Renal cortical epithelial cell (primary cell): ENCODE measurements around the gene ETV2. TPM values are rescaled to one million over a fixed set of nuclear protein-coding genes. Genes with fewer than 3 reads are reported as not detected.
"Not testable (repeated sequence)": the region's sequence is repeated elsewhere in the genome, so short reads cannot be mapped to it uniquely, and the experiment has no call there.

ENCODE experiments used
- DNase-seq: peaks from one replicate; pipeline ENCODE4 v3.0.0-alpha.2; 2011; ENCODE audit warnings: low read depth
- total RNA-seq: library from RNA; depleted of rRNA; stranded (reverse); fragments of >200 nt; gene quantifications from 2 replicates; pipeline ENCODE4 v1.2.3, GENCODE V29; 2014

ETV2 gene
- total RNA-seq, 1 donor from 2014 or later: not detected

DNA sequence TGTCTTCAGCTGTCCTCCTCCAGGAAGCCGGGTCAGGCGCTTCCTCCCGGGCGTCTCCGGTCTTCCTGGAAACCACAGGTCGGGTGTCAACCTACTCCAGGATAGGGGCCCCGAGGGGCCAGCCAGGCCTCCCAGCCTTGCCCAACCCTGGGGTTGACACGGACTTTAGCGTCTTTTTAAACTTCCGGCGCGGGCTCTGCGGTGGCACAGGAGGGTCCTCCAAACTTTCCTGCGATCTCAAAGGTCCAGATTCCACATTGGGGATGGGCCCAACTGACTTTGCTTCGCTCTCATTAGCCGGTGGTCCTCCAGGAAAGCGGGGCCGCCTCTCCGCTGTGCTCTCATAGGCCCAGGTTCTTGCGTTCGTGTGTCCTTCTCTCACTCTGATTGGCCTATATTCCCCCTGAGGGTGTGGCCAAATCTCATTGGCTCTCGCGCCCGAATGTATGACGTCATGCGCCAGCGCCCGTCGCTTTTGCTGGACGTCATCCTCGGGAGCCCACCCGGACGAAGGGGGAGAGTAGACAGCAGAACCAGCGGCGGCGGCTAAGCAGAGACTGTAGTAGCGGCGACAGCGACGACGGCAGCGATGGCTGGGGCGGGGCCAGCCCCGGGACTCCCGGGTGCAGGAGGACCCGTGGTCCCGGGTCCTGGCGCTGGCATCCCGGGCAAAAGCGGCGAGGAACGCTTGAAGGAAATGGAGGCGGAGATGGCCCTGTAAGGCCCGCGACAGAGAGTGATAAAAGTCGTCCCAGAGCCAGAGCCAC, 12.8 kb upstream of the ETV2 start, which contains the start of gene RBM42:
RBM42 (plus strand) TSS at position 472 of the 767 bp plus-strand sequence; CDS start at position 590, 118 bp downstream.
- DNase-seq: peak; percentile 98

DNA sequence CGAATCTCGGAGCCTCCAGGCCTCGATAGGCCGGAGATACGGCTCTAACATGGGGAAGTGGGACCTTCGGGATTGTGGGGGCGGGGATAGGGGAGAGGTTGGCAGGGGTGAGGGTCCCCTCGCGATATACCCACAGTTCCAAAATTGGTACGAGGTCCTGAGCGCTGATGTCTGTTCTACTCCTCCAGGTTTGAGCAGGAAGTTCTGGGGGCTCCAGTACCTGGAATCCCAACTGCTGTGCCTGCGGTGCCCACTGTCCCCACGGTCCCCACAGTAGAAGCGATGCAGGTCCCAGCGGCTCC, 12.3 kb upstream of the ETV2 start:
- no peak for DNase-seq

DNA sequence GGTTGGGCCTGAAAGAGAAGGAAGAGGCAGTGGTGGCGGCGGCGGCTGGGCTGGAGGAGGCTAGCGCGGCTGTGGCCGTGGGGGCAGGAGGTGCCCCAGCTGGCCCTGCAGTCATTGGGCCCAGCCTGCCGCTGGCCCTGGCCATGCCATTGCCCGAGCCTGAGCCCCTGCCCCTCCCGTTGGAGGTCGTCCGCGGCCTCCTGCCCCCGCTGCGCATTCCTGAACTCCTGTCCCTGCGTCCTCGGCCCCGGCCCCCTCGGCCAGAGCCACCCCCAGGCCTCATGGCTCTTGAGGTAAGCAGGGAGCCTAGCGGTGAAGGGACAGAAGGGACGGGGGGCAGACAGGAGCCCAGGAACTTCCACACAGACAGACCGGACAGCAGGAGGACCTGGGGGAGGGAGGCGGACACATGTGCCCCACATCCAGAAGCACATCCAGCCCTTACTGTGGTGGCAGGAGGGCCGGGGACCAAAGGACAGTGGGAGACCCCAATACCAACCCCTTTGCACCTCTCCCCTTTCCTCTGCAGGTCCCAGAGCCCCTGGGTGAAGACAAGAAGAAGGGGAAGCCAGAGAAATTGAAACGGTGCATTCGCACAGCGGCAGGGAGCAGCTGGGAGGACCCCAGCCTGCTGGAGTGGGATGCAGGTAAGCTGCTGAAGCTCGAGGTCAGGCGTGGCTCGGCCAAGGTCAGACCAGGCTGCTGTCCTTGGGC, 7.7 kb upstream of the ETV2 start:
- no peak for DNase-seq

DNA sequence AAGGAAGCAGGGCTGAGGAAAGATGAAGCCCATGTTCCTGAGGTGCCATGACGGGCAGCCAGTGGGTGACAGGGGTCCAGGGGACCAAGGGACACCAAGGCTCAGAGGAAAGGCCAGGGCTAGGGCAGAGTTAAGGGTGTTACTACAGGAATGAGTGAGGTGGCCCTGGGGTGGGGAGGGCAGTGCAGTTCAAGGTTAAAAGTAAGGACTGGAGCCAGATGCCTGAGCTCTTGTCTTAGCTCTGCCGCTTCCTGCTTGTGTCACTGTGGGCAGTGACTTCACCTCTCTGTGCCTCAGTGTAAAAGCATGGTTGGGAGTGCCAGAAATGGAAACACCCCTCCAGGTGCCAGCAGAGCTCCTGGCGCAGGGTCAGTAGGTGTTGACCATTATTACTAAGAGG, 4.9 kb upstream of the ETV2 start:
- DNase-seq: no peak

DNA sequence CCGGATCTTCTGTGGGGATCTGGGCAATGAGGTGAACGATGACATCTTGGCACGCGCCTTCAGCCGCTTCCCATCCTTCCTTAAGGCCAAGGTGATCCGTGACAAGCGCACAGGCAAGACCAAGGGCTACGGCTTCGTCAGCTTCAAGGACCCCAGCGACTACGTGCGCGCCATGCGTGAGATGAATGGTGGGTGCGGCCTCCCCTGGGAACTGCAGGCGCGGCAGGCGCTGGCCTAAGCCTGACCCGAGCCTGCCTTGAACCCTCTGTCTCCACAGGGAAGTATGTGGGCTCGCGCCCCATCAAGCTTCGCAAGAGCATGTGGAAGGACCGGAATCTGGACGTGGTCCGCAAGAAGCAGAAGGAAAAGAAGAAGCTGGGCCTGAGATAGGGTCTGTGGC, 4.4 kb upstream of the ETV2 start:
- DNase-seq: no peak

DNA sequence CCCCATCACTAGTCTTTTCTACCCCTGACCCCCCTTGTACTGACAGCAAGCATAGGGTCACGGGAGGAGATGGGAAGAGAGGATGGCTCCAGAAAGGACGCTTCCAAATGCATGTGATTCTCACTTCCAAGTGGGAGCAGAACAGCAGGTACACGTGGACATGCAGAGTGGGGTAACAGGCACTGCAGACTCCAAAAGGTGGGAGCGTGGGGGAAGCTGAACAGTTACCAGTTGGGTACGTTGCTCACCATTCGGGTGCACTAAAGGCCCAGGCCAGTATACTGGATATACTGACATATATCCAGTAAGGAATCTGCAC, 2.3 kb upstream of the ETV2 start:
- DNase-seq: no peak

DNA sequence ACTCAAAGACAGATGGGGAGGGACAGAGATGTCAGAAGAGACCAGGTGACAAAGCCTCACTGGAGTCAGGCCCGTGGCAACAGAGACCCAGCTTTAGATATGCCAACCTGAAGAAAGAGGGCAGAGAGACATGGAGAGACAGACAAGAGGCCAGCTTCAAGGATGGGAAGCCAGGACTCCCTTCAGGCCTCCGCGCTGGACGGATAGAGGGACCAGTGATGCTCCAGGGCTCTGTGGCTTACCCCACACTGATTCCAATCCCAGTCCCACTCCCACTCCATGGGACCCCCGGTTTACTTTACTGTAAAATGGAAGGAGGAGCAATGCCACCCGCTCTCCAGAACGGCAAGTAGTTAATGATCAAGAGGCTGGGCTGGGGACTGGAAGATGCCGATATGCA, 1.7 kb upstream of the ETV2 start:
- DNase-seq: no peak

DNA sequence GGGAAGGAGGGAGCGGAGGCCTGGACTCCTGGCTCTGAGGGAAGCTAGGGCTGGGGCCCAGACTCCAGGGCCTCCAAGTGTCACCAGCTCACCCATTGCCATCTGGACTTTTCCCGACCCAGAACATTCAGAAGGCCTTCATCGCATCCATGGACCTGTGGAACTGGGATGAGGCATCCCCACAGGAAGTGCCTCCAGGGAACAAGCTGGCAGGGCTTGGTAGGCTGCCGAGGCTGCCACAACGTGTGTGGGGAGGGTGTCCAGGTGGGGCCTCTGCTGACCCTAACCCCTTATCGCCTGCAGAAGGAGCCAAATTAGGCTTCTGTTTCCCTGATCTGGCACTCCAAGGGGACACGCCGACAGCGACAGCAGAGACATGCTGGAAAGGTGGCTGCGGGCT, 767 bp downstream of the ETV2 start:
- no peak for DNase-seq

DNA sequence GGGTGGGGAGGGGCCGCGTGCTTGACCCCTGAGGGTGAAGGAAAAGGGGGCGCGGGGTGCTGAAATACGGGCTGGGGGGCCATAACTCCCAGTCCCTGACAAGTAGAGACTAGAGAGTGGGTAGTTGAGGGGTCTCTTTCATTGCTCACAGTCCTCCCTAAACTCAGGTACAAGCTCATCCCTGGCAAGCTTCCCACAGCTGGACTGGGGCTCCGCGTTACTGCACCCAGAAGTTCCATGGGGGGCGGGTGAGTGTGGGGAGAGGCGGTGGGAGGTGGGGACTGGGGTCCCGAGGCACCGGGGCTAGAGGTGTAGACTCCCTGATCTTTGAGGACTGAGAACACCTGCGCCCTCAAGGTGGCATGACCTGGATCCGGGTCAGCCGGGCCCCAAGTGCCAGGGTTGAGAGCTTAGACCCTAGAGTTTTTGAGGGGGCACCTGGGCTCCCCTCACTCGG, 1.3 kb downstream of the ETV2 start:
- no peak for DNase-seq

DNA sequence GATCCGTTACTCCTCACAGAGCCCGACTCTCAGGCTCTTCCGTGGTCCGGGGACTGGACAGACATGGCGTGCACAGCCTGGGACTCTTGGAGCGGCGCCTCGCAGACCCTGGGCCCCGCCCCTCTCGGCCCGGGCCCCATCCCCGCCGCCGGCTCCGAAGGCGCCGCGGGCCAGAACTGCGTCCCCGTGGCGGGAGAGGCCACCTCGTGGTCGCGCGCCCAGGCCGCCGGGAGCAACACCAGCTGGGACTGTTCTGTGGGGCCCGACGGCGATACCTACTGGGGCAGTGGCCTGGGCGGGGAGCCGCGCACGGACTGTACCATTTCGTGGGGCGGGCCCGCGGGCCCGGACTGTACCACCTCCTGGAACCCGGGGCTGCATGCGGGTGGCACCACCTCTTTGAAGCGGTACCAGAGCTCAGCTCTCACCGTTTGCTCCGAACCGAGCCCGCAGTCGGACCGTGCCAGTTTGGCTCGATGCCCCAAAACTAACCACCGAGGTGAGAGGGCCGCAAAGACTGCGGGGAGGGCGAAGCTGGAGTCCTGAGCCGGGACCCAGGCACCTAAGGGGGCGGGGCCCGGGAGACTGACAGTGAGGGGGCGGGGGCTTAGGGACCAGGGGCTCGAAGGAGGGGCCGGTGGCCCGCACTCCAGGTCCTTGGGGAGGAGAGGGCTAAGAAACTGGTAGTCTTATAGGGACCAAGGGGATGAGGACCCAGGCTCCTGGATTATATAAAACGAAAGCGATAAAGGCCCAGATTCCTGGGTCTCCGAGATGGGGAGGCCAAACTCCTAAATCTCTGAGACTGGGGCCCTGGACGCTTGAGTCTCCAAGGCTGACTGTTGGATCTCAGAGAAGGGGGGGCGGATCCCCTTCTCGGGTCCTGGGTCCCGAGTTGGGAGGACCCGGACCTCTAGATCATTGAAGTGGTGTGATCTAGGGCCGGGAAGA, 2.0 kb downstream of the ETV2 start:
- DNase-seq: peak; percentile 38

DNA sequence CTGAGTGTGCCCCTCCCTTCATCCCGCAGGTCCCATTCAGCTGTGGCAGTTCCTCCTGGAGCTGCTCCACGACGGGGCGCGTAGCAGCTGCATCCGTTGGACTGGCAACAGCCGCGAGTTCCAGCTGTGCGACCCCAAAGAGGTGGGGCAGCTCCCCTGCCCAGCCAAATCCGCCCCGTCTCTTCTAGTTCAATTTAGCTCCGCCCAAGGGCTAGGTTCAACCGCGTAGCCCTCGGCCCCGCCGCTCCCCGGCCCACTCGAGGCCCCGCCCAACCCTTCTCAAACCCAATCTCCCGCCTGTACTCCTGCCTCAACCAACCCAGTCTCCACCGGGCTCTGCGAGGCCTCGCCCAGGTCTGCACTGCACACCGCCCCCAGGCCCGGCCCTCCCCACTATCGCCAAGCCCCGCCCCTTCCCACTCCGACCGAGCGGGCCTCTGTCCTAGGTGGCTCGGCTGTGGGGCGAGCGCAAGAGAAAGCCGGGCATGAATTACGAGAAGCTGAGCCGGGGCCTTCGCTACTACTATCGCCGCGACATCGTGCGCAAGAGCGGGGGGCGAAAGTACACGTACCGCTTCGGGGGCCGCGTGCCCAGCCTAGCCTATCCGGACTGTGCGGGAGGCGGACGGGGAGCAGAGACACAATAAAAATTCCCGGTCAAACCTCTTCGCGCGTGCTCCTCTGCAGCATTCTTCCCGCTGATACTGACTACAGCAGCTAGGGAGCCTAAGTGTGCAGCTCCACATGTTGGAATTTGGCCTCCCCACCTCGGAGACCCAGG, 2.9 kb downstream of the ETV2 start:
- peak; percentile 86 for DNase-seq

DNA sequence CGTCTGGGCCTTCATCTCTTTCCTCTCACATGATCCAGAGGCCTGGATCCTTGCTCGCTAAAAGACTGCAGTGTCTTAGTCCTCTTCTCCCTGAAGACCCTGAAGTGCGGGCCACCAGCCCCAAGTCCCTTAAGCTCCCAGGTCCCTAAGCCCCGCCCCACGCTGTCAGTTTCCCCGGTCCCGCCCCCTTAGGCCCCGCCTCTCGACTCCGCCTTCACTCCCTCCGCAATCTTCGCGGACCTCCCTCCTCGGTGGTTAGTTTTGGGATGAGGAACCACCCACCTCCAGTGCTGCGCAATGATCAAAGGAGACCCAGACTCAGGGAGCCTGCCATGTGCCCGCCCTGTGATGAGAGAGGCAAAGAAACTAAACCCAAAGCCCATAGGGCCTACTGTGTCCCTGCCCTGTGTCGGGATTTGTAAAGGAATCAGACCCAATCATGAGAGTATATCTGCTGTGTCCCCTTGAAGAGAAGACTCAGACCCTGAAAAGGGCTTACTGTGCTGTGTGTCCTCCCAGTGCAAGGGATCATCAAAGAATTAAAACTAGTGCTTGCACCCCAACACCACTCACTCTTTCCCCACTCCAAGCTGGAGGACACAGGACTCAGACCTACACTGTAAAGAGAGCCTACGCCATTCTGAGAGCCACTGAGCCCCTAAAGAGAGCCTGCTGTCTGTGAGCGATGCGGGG, 3.6 kb downstream of the ETV2 start:
- peak; percentile 12 for DNase-seq

DNA sequence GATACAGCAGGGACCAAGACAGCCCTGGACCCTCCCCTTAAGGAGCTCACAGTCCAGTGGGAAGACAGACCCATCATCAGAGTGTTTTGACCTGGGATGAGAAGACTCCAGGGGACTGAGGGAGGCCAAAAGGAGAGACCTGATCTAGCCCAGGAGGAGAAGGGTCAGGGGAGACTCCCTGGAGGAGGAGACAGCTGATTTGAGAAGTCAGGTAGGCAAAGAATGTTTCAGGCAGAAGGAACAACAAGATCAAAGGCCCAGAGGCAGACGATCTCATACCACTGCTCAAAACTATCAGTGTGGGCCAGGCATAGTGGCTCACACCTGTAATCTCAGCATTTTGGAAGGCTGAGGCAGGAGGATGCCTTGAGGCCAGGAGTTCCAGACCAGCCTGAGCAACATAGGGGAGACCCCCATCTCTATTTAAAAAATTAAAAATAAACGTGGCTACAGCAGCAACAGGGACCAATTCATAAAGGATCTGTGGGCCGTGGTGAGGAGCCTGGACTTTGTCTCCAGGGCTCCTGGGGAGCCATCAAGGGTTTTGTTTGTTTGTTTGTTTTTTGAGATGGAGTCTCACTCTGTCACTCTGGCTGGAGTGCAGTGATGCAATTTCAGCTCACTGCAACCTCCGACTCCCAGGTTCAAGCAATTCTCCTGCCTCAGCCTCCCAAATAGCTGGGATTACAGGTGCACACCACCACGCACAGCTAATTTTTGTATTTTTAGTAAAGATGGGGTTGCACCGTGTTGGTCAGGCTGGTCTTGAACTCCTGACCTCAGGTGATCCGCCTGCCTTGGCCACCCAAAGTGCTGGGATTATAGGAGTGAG, 4.4 kb downstream of the ETV2 start:
- no peak for DNase-seq

DNA sequence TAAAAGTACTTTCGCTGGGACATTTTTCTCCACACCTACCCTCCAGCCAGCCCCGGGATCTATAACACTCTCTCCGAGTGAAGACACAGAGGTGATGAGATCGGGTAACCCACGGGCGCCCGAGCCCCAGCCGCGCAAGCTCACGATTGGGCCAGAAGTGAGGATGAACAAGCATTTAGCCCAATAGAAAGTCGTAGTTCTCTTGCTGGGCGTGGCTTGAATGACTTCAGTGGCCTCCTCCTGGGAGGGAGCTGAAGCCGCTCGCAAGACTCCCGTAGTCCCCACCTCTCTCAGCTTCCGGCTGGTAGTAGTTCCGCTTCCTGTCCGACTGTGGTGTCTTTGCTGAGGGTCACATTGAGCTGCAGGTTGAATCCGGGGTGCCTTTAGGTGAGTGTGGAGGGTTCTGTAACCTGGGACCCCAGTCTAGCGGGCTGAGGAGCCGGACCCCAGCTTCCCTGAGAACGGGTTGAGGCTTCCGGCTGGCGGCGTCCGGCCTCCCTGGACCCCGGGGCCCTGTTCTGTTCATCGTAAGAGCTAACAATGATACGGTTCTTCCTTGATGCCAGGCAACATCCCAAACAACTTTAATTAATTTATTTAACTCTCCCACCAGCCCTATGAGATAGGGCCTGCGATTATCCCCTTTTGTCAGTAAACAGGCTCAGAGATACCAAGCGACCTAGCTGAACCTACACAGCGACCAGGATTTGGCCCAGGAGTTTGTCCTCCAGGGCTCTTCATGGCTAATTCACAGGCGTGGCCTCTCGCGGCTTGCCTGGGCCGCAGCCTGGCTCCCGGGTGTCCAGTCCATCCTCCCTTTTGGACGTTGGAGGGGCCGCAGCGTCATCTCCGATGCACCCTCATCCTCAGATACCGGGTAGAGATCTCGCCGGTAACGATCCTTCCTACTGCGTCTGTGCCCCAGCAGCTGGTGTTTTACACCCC, 6.7 kb downstream of the ETV2 start, which contains the start of gene COX6B1:
COX6B1 (plus strand) TSS at position 307 of the 945 bp plus-strand sequence. CDS start 2,921 bp downstream, outside the sequence.
- DNase-seq: peak; percentile 97

DNA sequence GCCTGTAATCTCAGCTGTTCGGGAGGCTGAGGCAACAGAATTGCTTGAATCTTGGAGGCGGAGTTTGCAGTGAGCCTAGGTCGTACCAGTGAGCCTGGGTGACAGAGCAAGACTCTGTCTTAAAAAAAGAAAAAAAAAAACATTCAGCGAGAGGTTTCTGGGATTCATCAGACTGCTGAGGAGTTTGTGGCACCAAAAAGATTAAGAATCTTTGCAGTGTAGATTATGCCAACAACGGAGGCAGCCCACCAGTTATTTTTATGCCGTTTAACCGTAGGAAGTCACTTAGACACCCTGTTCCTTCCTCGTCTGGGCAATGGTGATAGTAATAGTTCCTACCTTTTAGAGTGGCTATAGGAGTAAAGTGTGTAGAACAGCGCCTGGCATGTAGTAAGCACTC, 9.0 kb downstream of the ETV2 start:
- no peak for DNase-seq

DNA sequence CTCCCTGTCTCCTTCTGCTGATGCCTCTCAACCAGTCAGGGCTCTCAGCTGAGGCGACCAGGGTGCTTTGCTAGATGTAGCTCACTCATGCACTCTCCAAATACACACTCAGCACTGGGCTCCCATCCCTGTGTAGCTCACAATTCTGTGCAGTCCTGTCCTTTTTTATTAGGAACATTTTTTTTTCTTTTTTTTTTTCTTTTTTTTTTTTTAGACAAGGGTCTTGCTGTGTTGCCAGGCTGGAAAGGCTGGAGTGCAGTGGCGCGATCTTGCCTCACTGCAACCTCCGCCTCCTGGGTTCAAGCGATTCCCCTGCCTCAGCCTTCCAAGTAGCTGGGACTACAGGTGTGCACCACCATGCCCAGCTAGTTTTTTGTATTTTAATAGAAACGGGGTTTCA, 13.3 kb downstream of the ETV2 start:
- not testable (repeated sequence) for DNase-seq

DNA sequence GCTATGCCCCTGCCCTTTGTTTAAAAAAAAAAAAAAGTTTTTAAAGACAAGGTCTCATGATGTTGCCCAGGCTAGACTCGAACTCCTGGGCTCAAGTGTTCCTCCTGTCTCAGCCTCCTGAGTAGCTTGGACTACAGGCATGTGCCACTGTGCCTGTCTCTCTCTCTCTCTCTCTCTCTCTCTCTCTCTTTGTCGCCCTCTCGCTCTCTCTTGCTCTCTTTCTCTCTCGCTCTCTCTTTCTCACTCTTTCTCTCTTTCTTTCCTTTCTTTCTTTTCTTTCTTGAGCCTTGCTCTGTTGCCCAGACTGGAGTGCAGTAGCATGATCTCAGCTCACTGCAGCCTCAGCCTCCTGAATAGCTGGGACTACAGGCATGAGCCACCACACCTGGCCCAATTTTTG, 14.1 kb downstream of the ETV2 start:
- DNase-seq: no peak

DNA sequence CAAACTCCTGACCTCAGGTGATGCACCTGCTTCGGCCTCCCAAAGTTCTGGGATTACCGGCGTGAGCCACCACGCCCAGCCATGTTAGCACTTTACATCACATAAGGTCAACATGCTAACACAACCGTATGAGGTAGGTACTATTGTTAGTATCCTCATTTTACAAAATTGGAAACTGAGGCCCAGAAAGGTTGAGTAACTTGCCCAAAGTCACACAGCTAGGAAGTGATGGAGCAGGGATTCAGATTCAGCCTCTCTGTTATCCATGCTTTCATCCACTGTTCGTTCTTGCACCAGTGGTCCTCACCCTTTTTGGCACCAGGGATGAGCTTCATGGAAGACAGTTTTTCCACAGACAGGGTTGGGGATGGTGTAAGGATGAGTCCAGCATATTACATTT, 15.2 kb downstream of the ETV2 start:
- DNase-seq: no peak
